NCI-H345 (cell line): ENCODE results near the gene ZSCAN23.
"Not testable (repeated sequence)": the region's sequence is repeated elsewhere in the genome, so short reads cannot be mapped to it uniquely, and the experiment has no call there.

ENCODE experiments used
- DNase-seq: peaks from one replicate; lab custom pipeline; 2025; lab: John Stamatoyannopoulos, UW

The ZSCAN23 gene

DNA sequence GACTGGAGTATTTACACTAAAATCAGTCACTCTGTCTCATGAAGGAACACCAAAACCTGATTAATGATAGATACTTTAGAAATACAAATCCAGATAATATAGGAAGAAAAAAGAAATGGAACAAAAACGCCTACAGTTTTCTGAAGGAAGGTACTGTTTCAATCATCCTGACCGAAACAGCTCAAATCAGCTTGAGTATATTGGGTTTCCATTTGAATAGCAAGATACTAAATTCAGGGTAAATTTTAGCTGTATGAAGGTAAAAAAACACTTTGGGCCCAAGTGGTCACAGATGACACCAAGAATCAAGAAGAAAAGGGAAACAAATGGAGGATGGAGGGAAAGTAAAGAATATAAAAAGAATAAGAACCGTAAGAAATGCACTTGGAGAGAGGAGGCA lies 6.9 kb downstream of the ZSCAN23 start:
- DNase-seq, result no peak

DNA sequence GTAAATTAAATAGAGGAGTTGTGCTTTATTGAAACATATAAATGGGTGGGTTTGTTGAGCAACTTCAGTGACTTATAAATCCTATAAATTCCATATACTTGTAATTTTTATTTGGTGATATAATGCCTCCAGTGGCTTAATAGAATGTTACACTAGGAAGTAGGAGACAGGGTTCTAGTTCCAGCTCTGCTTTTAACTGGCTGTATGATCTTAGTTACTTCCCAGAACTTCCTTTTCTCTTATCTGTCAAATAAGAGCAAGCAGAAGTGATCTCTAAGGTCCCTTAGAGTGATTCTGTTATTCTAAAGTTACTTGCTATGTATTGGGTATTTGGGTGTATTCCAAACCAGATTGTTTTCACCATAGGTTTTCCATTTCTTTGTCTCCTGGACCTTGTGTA lies 10.2 kb downstream of the ZSCAN23 start:
- DNase-seq, result no peak

DNA sequence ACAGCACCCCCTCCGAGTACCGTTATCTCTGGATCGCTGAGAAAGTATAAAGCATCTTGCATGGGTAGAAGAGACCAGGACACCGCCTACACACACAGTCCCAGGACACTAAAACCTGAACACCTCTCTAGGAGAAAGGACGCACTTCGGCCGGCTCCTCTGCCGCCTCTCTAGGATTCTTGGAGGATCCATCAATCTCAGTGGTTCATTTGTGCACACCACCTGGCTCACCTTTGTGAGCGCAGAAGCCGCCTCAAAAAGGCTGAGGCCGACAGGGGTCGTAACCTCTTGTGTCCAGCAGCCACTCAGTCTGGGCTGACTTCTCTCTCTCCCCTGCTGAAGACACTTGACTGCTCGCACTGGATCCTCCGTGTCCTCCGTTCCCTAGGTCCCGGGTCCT lies 13.5 kb downstream of the ZSCAN23 start:
- no peak for DNase-seq

DNA sequence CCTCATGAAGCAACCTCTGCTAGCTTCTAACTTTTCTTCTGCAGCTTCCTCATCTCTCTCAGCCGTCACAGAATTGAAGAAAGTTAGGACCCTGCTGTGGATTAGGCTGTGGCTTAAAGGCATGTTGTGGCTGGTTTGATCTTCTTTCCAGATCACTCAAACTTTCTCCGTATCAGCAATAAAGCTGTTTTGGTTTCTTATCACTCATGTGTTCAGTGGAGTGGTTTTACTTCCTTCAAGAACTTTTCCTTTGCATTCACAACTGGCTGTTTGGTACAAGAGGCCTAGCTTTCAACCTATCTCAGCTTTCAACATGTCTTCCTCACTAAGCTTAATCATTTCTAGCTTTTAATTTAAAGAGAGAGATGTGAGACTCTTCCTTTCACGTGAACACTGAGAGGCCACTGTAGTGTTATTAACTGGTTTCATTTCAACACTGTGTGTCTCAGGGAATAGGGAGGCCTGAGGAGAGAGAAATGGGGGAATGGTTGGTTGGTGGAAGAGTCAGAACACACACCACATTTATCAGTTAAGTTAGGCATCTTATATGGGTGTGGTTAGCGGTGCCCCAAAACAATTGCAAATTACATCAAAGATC lies 17.2 kb downstream of the ZSCAN23 start:
- no peak for DNase-seq

DNA sequence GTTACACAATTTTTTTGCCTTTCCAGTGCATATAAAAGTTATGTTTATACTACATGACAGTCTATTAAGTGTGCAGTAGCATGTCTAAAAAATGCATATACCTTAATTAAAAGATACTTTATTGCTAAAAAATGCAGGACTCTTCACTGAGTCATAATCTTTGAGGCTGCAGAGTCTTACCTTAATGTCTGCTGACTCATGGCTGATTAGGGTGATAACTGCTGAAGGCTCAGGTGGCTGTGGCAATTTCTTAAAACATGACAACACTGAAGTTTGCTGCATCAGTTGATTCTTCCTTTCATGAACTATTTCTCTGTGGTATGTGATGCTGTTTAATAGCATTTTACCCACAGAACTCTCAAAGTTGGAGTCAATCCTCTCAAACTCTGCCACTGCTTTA lies 19.1 kb downstream of the ZSCAN23 start:
- DNase-seq, result no peak

DNA sequence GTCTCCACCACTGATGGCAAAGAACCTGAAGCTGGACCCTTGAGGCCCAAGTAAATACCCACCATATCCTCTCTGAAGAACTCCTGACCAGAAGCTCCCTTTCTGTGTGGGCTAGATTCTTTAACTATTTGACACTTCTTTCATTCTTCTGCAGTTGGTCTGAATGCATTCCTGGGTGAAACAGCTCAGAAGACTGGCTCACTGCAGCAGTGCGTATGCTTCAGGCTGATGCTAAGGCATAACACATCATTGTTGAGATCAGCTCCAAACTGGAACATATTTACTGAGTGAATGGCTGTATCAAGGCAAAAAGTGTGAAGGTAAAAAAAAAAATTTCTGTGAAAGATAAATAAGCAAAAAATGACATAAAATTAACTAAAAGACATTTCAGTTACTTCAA lies 19.7 kb downstream of the ZSCAN23 start:
- DNase-seq, result no peak

DNA sequence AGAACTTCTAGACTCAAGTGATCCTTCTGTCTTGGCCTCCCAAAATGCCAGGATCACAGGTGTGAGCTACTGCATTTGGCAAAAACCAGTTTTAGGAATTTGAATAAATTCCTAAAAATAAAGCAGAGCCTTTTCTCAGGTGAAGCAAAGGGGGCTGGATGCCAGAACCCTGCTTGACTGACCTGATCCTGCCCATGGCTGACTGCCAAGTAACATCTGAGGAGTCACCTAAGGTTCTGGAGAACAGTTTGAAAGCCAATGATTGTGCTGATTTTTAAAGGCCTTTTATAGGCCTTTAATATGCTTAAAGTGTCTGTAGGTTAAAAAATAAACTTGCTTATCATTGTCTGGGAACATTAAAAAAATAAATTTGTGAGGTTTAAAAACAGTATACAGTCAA lies 29.6 kb downstream of the ZSCAN23 start:
- DNase-seq, result no peak

DNA sequence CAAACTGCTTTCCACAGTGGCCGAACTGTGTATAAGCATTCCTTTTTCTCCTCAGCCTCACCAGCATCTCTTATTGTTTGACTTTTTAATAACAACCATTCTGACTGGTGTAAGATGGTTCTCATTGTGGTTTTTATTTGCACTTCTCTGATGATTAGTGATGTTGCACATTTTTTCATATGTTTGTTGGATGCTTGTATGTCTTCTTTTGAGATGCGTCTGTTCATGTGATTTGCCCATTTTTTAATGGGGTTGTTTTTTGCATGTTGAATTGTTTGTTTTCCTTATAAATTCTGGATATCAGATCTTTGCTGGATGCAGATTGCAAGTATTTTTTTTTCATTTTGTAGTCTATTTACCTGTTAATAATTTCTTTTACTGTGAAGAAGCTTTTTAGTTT lies 32.5 kb downstream of the ZSCAN23 start:
- no peak for DNase-seq

DNA sequence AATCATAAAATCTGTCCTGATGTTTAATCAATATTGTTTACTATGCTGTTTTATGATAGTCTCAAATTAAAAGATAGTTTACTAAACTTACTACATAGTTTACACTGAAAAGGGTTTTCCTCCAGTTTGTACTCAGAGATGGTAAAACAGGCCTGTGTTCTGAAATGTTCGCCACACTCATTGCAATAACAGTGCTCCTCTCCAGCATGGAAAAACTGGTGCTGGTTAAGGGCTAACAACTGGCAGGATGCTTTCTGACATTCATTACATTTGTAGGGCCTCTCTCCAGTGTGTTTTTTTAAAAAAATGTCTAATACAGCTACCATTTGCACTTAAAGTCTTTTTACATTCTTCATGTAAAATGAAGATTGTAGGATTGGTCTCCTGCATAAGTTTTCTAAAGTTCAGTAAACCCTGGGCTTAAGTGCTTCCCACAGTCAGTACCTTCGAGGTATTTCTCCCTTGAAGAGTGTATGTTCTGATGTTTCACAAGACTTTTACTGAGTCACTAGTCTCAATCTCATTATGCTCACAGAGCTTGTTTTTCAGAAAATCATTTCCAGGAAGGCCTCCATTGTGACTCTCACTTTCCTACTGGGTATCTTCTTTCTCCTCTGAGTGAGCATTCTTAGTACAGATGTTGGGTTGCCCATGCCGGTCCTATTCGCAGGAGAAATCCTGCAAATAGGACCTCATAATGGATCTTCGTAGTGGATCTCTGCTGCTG lies 35.1 kb downstream of the ZSCAN23 start:
- DNase-seq, result no peak

DNA sequence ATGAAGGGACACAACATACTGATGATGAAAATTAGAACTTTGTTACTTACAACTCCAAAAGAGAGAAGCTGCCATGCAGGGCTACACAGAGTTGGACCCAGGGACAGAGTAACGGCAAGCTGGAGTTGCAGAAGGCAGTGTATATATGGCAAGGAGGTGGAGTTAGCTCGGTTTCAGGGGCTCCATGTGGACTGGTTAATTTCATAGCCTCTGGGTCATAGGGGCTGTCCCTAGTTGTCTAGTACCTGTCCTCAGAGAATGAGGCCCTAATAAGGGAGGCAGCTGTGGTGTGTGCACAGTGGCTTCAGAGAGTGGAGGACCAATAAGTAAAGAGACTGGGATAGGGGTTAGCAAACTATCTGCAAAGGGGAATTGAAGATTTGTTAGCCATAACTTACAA lies 35.9 kb downstream of the ZSCAN23 start:
- no peak for DNase-seq

DNA sequence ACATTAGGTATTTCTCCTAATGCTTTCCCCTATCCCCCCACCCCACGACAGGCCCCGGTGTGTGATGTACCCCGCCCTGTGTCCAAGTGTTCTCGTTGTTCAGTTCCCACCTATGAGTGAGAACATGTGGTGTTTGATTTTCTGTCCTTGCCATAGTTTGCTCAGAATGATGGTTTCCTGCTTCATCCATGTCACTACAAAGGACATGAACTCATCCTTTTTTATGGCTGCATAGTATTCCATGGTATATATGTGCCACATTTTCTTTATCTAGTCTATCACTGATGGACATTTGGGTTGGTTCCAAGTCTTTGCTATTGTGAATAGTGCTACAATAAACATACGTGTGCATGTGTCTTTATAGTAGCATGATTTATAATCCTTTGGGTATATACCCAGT lies 39.4 kb downstream of the ZSCAN23 start:
- not testable (repeated sequence) for DNase-seq

DNA sequence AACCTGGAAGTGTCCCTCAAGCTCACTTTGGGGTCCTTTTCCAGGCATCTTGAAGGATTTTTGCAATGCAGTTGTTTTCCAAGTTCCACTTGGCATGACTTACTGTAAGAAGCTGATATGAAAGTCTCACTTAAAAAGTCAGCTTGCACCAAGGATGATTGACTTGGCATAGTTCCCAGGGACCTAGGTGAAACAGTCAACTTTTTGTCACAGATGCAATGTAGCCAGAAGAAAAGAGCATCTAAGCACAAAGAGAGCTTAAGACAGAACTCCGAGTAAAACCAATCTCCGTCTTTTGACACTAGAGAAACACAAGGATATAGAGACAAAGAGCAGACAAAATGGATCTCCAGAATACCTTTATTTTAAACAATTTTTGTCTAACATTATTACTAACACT lies 41.1 kb downstream of the ZSCAN23 start:
- DNase-seq, result no peak

DNA sequence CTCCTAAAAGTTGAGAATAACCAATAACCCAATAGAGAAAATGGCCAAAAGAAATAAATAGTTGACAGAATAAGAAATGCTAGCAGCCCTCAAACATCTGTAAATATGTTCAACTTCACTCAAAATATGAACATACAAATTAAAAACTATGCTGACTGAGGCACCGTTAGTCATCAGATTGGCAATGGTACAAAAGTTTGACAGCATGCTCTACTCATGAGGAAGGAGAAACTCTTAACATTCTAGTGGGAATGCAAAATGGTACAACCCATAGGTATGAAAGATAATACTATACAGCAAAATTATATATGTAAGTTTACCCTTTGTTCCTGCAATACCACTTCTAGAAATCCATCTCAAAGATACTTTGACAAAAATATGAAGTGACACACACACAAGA lies 42.1 kb downstream of the ZSCAN23 start:
- no peak for DNase-seq

DNA sequence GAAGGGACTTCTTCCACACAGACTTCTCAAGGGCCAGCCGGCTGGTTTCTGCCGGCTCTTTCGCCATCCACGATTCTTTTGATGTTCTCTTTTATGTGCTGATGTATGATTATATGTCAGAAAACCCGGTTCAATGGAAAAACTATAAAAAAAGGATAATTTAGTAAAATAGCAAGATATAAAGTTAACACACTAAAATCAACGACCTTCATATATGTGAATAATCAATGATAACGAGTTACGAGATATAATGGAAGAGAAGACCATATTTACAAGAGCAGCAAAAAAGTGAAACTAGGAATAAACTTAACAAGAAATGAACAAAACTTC lies 43.2 kb downstream of the ZSCAN23 start:
- no peak for DNase-seq

DNA sequence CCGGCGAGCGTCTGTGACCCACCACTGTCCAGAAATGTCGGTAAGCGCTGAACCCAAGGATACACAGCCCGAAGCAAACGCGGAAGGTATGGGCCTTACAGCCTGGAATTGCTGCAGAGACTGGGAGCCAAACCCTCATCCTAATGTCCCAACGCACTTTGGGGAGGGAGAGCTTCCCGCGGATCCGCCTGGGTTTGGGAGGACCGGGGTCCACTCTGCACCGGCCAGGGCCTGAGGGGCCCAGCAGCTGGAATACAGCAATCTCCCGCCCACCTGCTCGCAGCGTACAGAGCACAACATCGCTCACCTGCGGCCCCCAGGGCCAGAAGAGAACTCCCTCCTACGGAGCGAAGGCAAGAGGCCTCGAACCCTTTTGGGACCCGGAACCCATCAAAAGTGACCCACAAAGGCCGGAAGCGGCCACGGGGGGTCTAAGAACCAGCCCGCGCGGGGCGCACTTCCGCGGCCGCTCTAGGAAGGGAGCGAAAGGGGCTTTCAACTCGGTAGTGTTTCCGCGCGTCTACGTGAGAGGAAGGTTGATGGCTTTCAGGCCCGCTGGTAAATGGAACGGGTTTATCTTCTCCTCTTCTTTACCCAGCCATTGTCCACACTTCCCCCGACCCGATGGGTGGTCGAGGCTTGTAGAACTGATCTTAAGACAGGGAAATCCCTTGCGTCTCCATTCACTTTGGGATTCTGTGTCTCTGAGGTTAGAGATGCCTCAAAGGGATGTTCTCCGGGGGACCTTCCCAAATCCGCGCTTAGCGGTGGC lies 43.8 kb downstream of the ZSCAN23 start, which contains the start of gene ZSCAN12:
Gene ZSCAN12, minus strand, starts transcription at position 398 of the 772 bp plus-strand sequence. CDS start 1,342 bp downstream, outside the sequence.
- peak; percentile 67 for DNase-seq

DNA sequence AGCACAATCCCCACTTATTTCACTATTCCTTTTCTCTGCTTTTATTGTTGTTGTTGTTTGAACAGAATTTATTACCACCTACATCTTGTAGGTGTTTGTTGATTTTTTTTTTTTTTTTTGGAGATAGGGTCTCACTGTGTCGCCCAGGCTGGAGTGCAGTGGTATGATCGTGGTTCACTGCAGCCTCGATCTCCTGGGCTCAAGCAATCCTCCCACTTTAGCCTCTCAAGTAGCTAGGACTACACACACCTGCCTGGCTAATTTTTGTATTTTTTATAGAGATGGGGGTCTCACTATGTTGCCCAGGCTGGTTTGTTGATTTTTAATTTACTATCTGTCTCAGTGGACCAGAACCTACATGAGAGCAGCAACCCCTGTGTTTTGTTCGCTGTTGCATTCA lies 47.4 kb downstream of the ZSCAN23 start:
- DNase-seq, result no peak

DNA sequence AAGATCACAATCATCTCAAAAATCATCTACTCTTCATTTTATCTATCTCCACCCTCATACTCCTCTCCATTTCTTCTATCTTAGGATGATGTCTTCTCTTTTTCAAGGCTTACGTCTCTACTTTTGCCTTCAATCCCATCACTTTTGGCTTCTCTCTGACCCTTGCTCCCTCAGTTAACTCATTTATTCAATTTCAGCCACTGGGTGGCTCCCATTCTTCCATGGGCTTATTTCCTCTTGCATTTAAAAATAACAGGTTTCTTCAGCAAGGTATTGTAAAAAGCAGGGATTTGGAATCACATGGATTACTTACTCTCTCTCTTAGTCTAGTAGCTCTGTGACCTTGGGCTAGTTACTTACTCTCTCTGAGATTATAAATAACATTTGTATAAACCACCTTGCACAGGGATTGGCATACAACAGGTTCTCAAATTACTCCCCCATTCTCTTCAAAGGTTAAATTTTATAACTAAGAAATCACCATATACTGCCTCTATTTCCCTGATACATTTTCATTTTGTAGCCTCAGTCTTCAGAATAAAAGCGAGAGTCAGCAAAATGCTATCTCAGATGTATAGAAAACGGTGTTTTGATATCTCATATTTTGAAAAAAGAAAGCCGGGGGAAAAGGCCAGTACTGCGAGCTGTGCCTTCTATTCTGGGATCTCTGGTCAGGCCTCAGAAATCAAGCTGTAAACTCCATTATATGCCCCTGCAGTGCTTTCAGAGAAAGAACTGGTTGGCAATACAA lies 49.2 kb downstream of the ZSCAN23 start:
- no peak for DNase-seq

DNA sequence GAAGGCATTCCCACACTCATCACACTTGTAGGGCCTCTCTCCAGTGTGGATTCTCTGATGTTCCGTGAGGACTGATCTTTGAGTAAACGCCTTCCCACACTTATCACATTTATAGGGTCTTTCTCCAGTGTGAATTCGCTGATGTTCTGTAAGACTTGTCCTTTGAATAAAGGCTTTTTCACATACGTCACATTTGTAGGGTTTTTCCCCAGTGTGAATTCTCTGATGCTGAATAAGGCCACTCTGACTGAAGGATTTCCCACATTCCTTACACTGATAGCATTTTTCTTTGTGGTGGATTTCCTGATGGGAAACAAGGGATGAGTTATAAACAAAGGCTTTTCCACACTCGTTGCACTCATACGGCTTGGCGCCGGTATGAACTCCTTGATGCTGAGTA lies 52.6 kb downstream of the ZSCAN23 start:
- no peak for DNase-seq

DNA sequence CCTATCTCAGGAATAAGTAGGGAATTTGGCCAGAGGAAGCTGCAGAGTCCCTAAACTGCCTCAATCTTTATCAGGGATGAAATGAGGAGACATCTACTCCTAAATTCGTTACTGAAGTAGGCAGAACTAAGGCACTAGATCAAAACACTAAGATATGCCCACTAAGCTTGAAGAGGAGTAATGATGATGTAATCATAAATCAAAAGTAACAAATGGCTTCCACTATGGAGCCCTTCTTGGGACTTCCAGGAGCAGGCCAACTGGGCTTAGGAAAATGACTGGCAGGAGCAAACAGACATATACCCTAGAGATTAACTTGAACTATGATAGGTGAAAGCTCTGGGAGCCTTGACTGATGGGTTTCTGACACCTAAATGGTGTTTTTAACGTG lies 59.2 kb downstream of the ZSCAN23 start:
- DNase-seq, result no peak

DNA sequence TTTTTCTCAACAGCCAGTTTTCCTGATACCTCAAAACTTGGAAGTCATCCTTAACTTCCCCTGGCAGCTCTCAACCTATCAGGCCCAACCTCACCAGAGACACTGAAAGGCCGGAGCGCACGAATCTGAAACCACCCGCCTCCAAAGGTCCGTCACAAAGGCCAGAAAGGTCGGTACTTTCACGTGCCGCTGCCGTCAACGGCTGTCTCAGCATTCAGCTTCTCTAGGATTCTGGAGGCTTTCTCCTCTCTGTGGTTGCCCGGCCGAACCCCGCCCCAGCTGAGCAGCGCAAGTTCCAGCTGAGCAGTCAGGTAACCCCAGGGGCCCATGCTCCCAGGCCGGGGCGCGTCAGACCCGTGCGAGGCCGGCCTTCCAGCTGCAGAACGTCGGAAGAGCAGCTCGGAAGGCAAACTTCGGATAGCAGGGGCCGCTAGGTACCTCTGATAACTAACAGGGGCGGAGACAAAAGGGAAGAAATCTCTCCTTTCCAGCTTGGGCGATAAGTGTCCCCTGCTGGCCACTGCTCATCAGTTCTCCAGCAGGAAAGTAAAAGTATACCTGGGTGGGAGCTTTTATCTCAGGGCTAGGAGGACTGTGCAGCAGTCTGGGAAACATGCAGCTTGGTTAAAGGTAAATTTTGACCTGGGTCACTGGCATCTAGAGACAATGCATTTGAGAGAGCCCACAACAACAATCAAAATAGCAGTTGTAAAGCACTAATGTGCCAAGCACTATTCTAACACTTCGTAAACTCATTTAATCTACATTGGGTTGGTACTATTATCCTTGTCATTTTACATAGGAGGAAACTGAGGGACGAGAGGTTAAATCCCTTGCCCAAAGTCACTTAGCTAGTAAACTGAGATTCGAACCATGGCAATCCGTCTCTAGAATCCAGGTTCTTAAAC lies 59.8 kb downstream of the ZSCAN23 start:
- peak; percentile 37 for DNase-seq
